GM12878 (cell line): Measurements from ENCODE around the gene AP1M2.

Experiments
- CREM ChIP-seq: IDR thresholded peaks from 2 replicates; pipeline ENCODE4 v1.6.1; 2014; ENCODE audit warnings: antibody characterized with exemption, low read depth
- CTCF ChIP-seq, 3 experiments: IDR thresholded peaks in 2 of 3; conservative IDR thresholded peaks in 1 of 3; 2 replicates each; pipeline ENCODE4 v1.5.1; 2011; ENCODE audit warnings: low read depth in 3 of 3, low read length in 3 of 3, mild to moderate bottlenecking in 3 of 3, control low read depth in 2 of 3, moderate library complexity in 2 of 3, inconsistent platforms in 1 of 3, mixed read lengths in 1 of 3; ENCODE audit not compliant: control insufficient read depth in 2 of 3, insufficient read depth in 1 of 3; ENCODE audit errors: extremely low read depth in 1 of 3
- EP300 ChIP-seq, 2 experiments: fragments of 150-350 bp in 1 of 2; IDR thresholded peaks; 2 replicates each; pipeline ENCODE4 v1.6.1; 2011 to 2012; ENCODE audit warnings: low read depth in 2 of 2, low read length in 2 of 2, borderline replicate concordance in 1 of 2, improper control_type of control experiment in 1 of 2, inconsistent platforms in 1 of 2; ENCODE audit not compliant: control insufficient read depth in 1 of 2
- ESRRA ChIP-seq: IDR thresholded peaks from 2 replicates; pipeline ENCODE4 v1.6.1; 2012; ENCODE audit warnings: mild to moderate bottlenecking, low read length, improper control_type of control experiment
- POLR2A ChIP-seq: IDR thresholded peaks from 2 replicates; pipeline ENCODE4 v1.6.1; 2011; ENCODE audit warnings: low read depth, mild to moderate bottlenecking, low read length
- POLR2AphosphoS5 ChIP-seq: IDR thresholded peaks from 2 replicates; pipeline ENCODE4 v1.6.1; 2011; ENCODE audit warnings: mild to moderate bottlenecking, low read length, inconsistent platforms
- USF2 ChIP-seq: IDR thresholded peaks from 2 replicates; pipeline ENCODE4 v1.6.1; 2011; ENCODE audit warnings: low read depth, low read length, improper control_type of control experiment, borderline replicate concordance
- TF ChIP-seq, protein P1 (sequence below): fragments of 150-350 bp; IDR thresholded peaks from 2 replicates; pipeline ENCODE4 v1.6.1; 2016; ENCODE audit warnings: low read depth, low read length

DNA sequence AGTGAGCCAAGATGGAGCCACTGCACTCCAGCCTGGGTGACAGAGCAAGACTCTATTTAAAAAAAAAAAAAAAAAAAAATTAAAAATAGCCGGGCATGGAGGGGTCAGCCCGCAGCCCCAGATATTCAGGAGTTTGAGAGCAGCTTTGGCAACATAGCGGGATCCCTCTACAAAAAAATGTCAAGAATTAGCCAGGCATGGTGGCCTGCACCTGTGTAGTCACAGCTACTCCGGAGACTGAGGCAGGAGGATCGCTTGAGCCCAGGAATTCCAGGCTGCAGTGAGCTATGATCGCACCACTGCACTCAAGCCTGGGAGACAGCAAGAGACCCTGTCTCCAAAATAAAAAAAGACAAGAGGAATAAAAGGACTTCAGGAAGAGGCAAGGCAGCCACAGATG lies 716 bp downstream of the AP1M2 start:
- TF ChIP-seq POLR2AphosphoS5 (no peak), EP300 (IDR thresholded peaks at IDR 0.05; ENCODE audit: borderline replicate concordance in 1 of 2, control insufficient read depth in 1 of 2, low read depth in 2 of 2, low read length in 2 of 2) (no peak), POLR2A (no peak), CREM (no peak), CTCF (IDR thresholded peaks at IDR 0.05 in 2 of 3, conservative IDR thresholded peaks at IDR 0.05 in 1 of 3; ENCODE audit: control insufficient read depth in 2 of 3, extremely low read depth in 1 of 3, insufficient read depth in 1 of 3, low read depth in 3 of 3, low read length in 3 of 3) (no peak), USF2 (no peak), ESRRA (no peak)
- TF ChIP-seq, protein P1, sequence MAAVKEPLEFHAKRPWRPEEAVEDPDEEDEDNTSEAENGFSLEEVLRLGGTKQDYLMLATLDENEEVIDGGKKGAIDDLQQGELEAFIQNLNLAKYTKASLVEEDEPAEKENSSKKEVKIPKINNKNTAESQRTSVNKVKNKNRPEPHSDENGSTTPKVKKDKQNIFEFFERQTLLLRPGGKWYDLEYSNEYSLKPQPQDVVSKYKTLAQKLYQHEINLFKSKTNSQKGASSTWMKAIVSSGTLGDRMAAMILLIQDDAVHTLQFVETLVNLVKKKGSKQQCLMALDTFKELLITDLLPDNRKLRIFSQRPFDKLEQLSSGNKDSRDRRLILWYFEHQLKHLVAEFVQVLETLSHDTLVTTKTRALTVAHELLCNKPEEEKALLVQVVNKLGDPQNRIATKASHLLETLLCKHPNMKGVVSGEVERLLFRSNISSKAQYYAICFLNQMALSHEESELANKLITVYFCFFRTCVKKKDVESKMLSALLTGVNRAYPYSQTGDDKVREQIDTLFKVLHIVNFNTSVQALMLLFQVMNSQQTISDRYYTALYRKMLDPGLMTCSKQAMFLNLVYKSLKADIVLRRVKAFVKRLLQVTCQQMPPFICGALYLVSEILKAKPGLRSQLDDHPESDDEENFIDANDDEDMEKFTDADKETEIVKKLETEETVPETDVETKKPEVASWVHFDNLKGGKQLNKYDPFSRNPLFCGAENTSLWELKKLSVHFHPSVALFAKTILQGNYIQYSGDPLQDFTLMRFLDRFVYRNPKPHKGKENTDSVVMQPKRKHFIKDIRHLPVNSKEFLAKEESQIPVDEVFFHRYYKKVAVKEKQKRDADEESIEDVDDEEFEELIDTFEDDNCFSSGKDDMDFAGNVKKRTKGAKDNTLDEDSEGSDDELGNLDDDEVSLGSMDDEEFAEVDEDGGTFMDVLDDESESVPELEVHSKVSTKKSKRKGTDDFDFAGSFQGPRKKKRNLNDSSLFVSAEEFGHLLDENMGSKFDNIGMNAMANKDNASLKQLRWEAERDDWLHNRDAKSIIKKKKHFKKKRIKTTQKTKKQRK = no peak
